AG08396 (cell line): ENCODE measurements around the gene LRRC23.

Experiments used
- DNase-seq: peaks from one replicate; pipeline ENCODE4 v3.0.0; 2012; ENCODE audit warnings: low spot score, mixed read lengths

Gene LRRC23

GRCh38 chr12:6957151-6957701 is 52.6 kb downstream of the LRRC23 start:
- no peak for DNase-seq

GRCh38 chr12:6957741-6958608 is 53.4 kb downstream of the LRRC23 start:
- no peak for DNase-seq

GRCh38 chr12:6958609-6959057 is 54.0 kb downstream of the LRRC23 start:
- DNase-seq = no peak

- no peak for DNase-seq
Observed at GRCh38 chr12:6959058-6959804, 54.6 kb downstream of the LRRC23 start.

- no peak for DNase-seq
Observed at GRCh38 chr12:6959805-6960592, 55.4 kb downstream of the LRRC23 start.

GRCh38 chr12:6960593-6961277 is 56.1 kb downstream of the LRRC23 start:
- no peak for DNase-seq

- DNase-seq = no peak
Observed at GRCh38 chr12:6961278-6961694, 56.7 kb downstream of the LRRC23 start.

- peak; percentile 76 for DNase-seq
Observed at GRCh38 chr12:6961695-6962284, 57.2 kb downstream of the LRRC23 start.

- no peak for DNase-seq
Observed at GRCh38 chr12:6962285-6963015, 57.8 kb downstream of the LRRC23 start.

- no peak for DNase-seq
Observed at GRCh38 chr12:6963016-6963731, 58.6 kb downstream of the LRRC23 start.
